Upper lobe of left lung (tissue), 6 donors: ENCODE data around the gene IL9R. TPM values are rescaled to one million over a fixed set of nuclear protein-coding genes. Genes with fewer than 3 reads are reported as not detected.

Experiments
- ATAC-seq, 2 donors: fragments of 200-7000 bp; cut with Tn5 transposase; one replicate each; pipeline ENCODE4 v1.9.1; 2022; ENCODE audit warnings: mild to moderate bottlenecking in 2 of 2, moderate library complexity in 2 of 2; ENCODE audit not compliant: low FRiP score in 2 of 2
- DNase-seq, 2 donors: peaks; one replicate each; pipeline ENCODE4 v3.0.0-alpha.2; 2019 to 2020
- H3K27ac ChIP-seq, 4 donors: fragments of 200-600 bp; sonication (generic); one replicate each; pipeline ENCODE4 v1.5.1; 2016 to 2019
- H3K27me3 ChIP-seq, 4 donors: fragments of 200-600 bp; sonication (generic); one replicate each; pipeline ENCODE4 v1.5.1; 2017 to 2019
- H3K36me3 ChIP-seq, 4 donors: fragments of 200-600 bp; sonication (generic); one replicate each; pipeline ENCODE4 v1.5.1; 2016 to 2019
- H3K4me1 ChIP-seq, 4 donors: fragments of 200-600 bp; sonication (generic); one replicate each; pipeline ENCODE4 v1.5.1; 2018 to 2019
- H3K4me3 ChIP-seq, 4 donors: fragments of 200-600 bp; sonication (generic); one replicate each; pipeline ENCODE4 v1.5.1; 2017 to 2019; ENCODE audit warnings: mild to moderate bottlenecking in 2 of 4, moderate library complexity in 1 of 4
- H3K9me3 ChIP-seq, 4 donors: fragments of 200-600 bp; sonication (generic); one replicate each; pipeline ENCODE4 v1.5.1; 2018 to 2019
- EP300 ChIP-seq, 4 donors: sonication (generic); formaldehyde crosslinking; IDR thresholded peaks; one replicate each; pipeline ENCODE4 v1.5.1; 2017; ENCODE audit warnings: antibody characterized with exemption in 4 of 4, control low read depth in 2 of 4
- POLR2A ChIP-seq, 4 donors: fragments of 450-650 bp; IDR thresholded peaks; one replicate each; pipeline ENCODE4 v1.5.1; 2016 to 2017; ENCODE audit warnings: antibody characterized with exemption in 4 of 4, mild to moderate bottlenecking in 2 of 4
- POLR2AphosphoS5 ChIP-seq, 2 donors: sonication (generic); formaldehyde crosslinking; IDR thresholded peaks; one replicate each; pipeline ENCODE4 v1.5.1; 2017; ENCODE audit warnings: antibody characterized with exemption in 2 of 2
- WGBS, 2 donors: methylation state at CpG; one replicate each; pipeline ENCODE4 v1.1.5; 2017 to 2018; 5-methylcytosine and 5-hydroxymethylcytosine counted together
- total RNA-seq, 6 donors: library from RNA; depleted of rRNA in 4 of 6; stranded (reverse); fragments of >200 nt in 4 of 6; gene quantifications; one replicate each; pipeline versions ENCODE4 v1.1.0 to v1.2.1, GENCODE V29; 2016 to 2021
- TF ChIP-seq, protein P1 (sequence below), 6 experiments: fragments of 450-650 bp in 4 of 6; fragments of 200-600 bp in 2 of 6; sonication (generic) in 2 of 6; IDR thresholded peaks; one replicate each; pipeline ENCODE4 v1.5.1; 2016 to 2019; ENCODE audit warnings: antibody characterized with exemption in 6 of 6
- donor health status: DM: no; HTN: no; CAD: no; lungs with moderate emphysema.
- donor health status: DM: no; HTN: yes; CAD: no; lungs with severe emphysema.

The IL9R gene
- total RNA-seq, 6 donors from 2014 or later = 1.0 to 2.7 (median 1.7) TPM; not detected in 1

DNA sequence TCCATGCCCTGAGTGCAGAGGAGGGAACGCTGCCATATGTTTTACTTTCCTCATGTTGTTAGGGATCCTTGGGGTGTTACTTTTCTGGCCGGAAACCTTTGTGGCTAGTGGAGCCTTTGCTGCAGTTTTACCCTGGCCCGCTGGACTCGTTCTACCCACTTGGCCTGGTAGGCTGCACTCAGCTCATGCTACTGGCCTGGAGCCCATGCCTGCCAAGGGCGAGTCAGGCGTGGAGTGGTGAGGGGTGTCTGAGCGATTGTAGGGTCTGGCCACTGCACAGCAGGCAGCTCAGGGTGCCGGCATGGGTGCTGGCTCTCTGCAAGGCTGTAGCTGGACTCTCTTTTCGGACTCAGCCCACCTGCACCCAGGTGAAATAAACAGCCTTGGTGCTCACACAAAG is 41.4 kb upstream of the IL9R start:
- no peak for ATAC-seq
- peak in 1 of 2 donors; percentile 39 for DNase-seq
- 89 to 90% methylated on average over 7 to 9 of the region's 9 CpGs for WGBS, 2 donors

DNA sequence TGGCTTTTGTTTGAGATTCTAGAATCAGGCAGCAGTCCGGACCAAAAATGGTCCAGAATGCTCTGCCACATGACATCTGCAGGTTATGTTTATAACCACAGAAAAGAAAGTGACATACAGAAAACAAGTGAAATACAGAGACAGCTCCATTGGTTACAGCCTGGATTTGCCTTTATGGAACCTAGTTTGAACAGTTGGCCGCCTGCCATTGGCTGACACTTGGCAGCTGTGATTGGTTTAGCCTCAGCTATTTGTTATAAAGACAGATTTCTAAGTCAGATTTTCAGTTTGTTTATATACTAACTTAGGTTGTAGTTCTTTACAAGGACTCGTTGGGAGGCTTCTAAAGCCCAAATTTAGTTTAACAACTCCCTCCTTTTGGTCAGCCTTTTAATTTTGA is 40.8 kb upstream of the IL9R start:
- Histone ChIP-seq H3K36me3 (no peaks in the 10 kb centered on the region), H3K27ac (no peak overlapping the region), H3K4me3 (no peak overlapping the region), H3K4me1 (no peaks in the 10 kb centered on the region), H3K9me3 (no peaks in the 10 kb centered on the region), H3K27me3 (no peaks in the 10 kb centered on the region)
- WGBS, 2 donors = 67 to 80% methylated on average over 3 of the region's 3 CpGs
- no peak for TF ChIP-seq EP300 (IDR thresholded peaks at IDR 0.05)
- no peak for DNase-seq
- ATAC-seq = no peak

More for the DNA sequence above, 41.4 kb upstream of the IL9R start:
- Histone ChIP-seq H3K27me3 (no peaks in the 10 kb centered on the region), H3K4me3 (no peak overlapping the region), H3K27ac (no peak overlapping the region), H3K36me3 (no peaks in the 10 kb centered on the region), H3K9me3 (no peaks in the 10 kb centered on the region), H3K4me1 (no peaks in the 10 kb centered on the region)
- TF ChIP-seq, protein P1, sequence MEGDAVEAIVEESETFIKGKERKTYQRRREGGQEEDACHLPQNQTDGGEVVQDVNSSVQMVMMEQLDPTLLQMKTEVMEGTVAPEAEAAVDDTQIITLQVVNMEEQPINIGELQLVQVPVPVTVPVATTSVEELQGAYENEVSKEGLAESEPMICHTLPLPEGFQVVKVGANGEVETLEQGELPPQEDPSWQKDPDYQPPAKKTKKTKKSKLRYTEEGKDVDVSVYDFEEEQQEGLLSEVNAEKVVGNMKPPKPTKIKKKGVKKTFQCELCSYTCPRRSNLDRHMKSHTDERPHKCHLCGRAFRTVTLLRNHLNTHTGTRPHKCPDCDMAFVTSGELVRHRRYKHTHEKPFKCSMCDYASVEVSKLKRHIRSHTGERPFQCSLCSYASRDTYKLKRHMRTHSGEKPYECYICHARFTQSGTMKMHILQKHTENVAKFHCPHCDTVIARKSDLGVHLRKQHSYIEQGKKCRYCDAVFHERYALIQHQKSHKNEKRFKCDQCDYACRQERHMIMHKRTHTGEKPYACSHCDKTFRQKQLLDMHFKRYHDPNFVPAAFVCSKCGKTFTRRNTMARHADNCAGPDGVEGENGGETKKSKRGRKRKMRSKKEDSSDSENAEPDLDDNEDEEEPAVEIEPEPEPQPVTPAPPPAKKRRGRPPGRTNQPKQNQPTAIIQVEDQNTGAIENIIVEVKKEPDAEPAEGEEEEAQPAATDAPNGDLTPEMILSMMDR (IDR thresholded peaks at IDR 0.05) = no peak
- TF ChIP-seq POLR2A (IDR thresholded peaks at IDR 0.05) (no peak), EP300 (IDR thresholded peaks at IDR 0.05) (no peak), POLR2AphosphoS5 (IDR thresholded peaks at IDR 0.05) (no peak)

DNA sequence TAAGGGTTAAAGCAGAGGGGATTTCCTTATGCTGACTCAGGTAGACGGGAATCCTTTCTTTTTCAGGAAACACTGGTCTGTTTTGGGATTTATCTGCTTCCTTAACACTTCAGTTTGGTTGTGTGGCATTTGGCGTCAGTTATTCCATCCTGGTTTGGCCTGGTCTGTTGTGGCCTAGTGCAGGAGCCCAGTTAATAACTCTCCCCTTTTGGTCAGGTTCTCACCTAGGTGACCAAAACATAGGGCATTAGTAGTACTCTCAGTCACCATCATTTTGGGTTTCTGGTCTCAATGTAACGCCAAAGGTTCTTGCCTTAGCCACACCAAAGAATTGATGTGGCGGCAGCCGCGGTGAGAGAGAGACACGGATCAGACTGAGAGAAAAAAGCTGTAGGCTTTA is 39.7 kb upstream of the IL9R start:
- ATAC-seq = no peak
- no peak overlapping the region for H3K4me3 ChIP-seq
- H3K36me3 ChIP-seq = no peaks in the 10 kb centered on the region
- H3K4me1 ChIP-seq = no peaks in the 10 kb centered on the region
- TF ChIP-seq POLR2A (IDR thresholded peaks at IDR 0.05) (no peak), EP300 (IDR thresholded peaks at IDR 0.05) (no peak), POLR2AphosphoS5 (IDR thresholded peaks at IDR 0.05) (no peak)
- TF ChIP-seq, protein P1 (IDR thresholded peaks at IDR 0.05) = no peak
- H3K27me3 ChIP-seq = no peaks in the 10 kb centered on the region
- DNase-seq = no peak
- WGBS, 2 donors = 71 to 80% methylated on average over 7 of the region's 7 CpGs
- no peak overlapping the region for H3K27ac ChIP-seq
- no peaks in the 10 kb centered on the region for H3K9me3 ChIP-seq

DNA sequence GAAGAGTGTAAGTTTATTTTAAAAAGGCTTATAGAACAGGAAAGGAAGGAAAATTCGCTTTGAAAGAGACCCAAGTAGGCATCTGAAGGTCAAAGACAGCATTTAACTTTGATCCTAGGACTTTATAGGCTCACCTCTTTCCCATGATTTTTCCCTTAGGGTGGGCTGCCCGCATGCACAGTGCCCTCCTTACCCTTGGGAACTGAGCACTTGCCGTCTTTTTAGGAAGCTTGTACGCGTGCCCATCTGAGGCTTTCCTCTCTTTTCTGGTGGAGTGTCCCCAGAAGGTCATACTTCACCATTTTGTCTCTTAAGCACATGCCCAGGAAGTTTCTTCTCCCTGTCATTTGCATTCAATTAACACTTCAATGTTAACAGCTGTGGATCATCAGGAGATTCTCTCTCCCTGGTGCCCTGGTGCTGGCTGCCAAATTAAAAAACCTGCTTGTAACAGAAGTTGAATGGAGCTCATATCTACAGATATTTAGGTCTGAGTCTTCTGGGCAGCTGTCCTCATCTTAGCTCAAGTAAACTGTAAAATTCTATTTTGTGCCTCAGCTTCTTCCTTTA is 38.4 kb upstream of the IL9R start:
- DNase-seq (no peak), ATAC-seq (no peak)
- Histone ChIP-seq H3K36me3 (no peaks in the 10 kb centered on the region), H3K27ac (no peak overlapping the region), H3K9me3 (peaks cover 0 to 6% (median 3%) of the 10 kb centered on the region in 4 donors), H3K4me3 (no peak overlapping the region), H3K27me3 (no peaks in the 10 kb centered on the region), H3K4me1 (no peaks in the 10 kb centered on the region)
- TF ChIP-seq, protein P1 (IDR thresholded peaks at IDR 0.05) = no peak
- TF ChIP-seq POLR2A (IDR thresholded peaks at IDR 0.05) (no peak), EP300 (IDR thresholded peaks at IDR 0.05) (no peak), POLR2AphosphoS5 (IDR thresholded peaks at IDR 0.05) (no peak)
- WGBS, 2 donors = 74 to 77% methylated on average over 5 of the region's 5 CpGs

DNA sequence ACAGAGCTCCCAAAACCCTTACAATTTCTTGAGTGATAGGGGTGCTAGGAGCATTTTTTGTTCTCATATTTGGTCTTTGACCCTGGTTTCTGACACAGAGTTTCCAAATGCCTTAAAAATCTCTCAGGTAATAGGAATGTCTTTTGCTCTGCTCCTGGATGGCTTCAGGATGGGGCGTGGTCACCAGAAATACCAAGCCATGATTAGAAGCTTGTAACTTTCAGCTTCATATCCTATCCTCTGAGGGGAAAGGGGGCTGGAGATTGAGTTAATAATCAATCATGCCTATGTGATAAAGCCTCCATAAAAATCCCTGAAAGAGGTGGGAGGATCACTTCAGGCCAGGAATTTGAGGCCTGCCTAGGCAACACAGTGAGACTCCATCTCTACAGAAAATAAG is 34.6 kb upstream of the IL9R start:
- WGBS, 2 donors = 50 to 53% methylated on average over 1 of the region's 1 CpG
- Histone ChIP-seq H3K36me3 (no peaks in the 10 kb centered on the region), H3K9me3 (peaks cover 0 to 7% (median 5%) of the 10 kb centered on the region in 4 donors), H3K27me3 (no peaks in the 10 kb centered on the region), H3K4me3 (no peak overlapping the region), H3K4me1 (no peaks in the 10 kb centered on the region), H3K27ac (no peak overlapping the region)
- TF ChIP-seq, protein P1 (IDR thresholded peaks at IDR 0.05) = no peak
- ATAC-seq (no peak), DNase-seq (no peak)
